Breast epithelium (tissue), 4 donors: Measurements from ENCODE around the gene CD244. TPM values are rescaled to one million over a fixed set of nuclear protein-coding genes. Genes with fewer than 3 reads are reported as not detected.

ENCODE experiments used
- DNase-seq, 2 donors: peaks; one replicate each; pipeline ENCODE4 v3.0.0-alpha.2; 2019; ENCODE audit warnings: low spot score in 2 of 2
- H3K27ac ChIP-seq, 2 donors: fragments of 200-600 bp; sonication (generic) in 1 of 2; one replicate each; pipeline ENCODE4 v1.5.1; 2016 to 2019; ENCODE audit warnings: mild to moderate bottlenecking in 1 of 2
- H3K27me3 ChIP-seq, 2 donors: fragments of 200-600 bp; sonication (generic) in 1 of 2; one replicate each; pipeline versions ENCODE4 v1.5.1 to v1.6.0; 2017 to 2019; ENCODE audit warnings: control low read depth in 1 of 2, mild to moderate bottlenecking in 1 of 2
- H3K36me3 ChIP-seq: fragments of 200-600 bp; one replicate; pipeline ENCODE4 v1.5.1; 2019
- H3K4me1 ChIP-seq, 2 donors: fragments of 200-600 bp; sonication (generic); one replicate each; pipeline ENCODE4 v1.5.1; 2016 to 2019; ENCODE audit warnings: control low read depth in 1 of 2
- H3K4me3 ChIP-seq, 3 donors: fragments of 200-600 bp; sonication (generic); 1 replicate in 2 of 3; 2 replicates in 1 of 3; pipeline ENCODE4 v1.5.1; 2016 to 2019; ENCODE audit warnings: mild to moderate bottlenecking in 3 of 3, moderate library complexity in 2 of 3
- H3K9me3 ChIP-seq, 2 donors: fragments of 200-600 bp; sonication (generic) in 1 of 2; one replicate each; pipeline ENCODE4 v1.5.1; 2016 to 2019; ENCODE audit warnings: control low read depth in 1 of 2
- CTCF ChIP-seq, 3 donors: fragments of 450-650 bp; IDR thresholded peaks; one replicate each; pipeline ENCODE4 v1.5.1; 2016 to 2017; ENCODE audit warnings: antibody characterized with exemption in 3 of 3, mild to moderate bottlenecking in 3 of 3, moderate library complexity in 3 of 3
- POLR2A ChIP-seq: fragments of 450-650 bp; IDR thresholded peaks from one replicate; pipeline ENCODE4 v1.6.1; 2016; ENCODE audit warnings: antibody characterized with exemption, mild to moderate bottlenecking, moderate library complexity
- POLR2AphosphoS5 ChIP-seq, 3 donors: sonication (generic); formaldehyde crosslinking; IDR thresholded peaks; one replicate each; pipeline ENCODE4 v1.6.1; 2017; ENCODE audit warnings: antibody characterized with exemption in 3 of 3
- intact Hi-C: fragments of 100-400 bp; cut with DNase I; formaldehyde crosslinking; loops from one replicate; pipeline ENCODE4 v1.15.1; 2023; ENCODE audit warnings: low total_unique reads
- total RNA-seq, 3 donors: library from RNA; depleted of rRNA; stranded (reverse); fragments of >200 nt; gene quantifications; one replicate each; pipeline ENCODE4 v1.1.0, GENCODE V29; 2016

CD244 gene
- total RNA-seq, 3 donors from 2014 or later = 0.64 to 1.6 (median 0.66) TPM

GRCh38 chr1:160838888-160839287, 23.8 kb downstream of the CD244 start:
- intact Hi-C loops = no loop called here
- H3K4me1 ChIP-seq = no peaks in the 10 kb centered on the region
- DNase-seq = no peak
- H3K9me3 ChIP-seq = no peaks in the 10 kb centered on the region
- no peak overlapping the region for H3K27ac ChIP-seq
- H3K4me3 ChIP-seq = no peak overlapping the region
- no peak for TF ChIP-seq POLR2A
- no peak for TF ChIP-seq POLR2AphosphoS5 (IDR thresholded peaks at IDR 0.05)
- TF ChIP-seq CTCF (IDR thresholded peaks at IDR 0.05) = no peak
- no peaks in the 10 kb centered on the region for H3K36me3 ChIP-seq
- no peaks in the 10 kb centered on the region for H3K27me3 ChIP-seq

GRCh38 chr1:160837558-160838205, 25.0 kb downstream of the CD244 start:
- Histone ChIP-seq H3K4me1 (no peaks in the 10 kb centered on the region), H3K4me3 (no peak overlapping the region), H3K27ac (peak overlapping the region; percentile 55 to 69), H3K36me3 (no peaks in the 10 kb centered on the region), H3K9me3 (no peaks in the 10 kb centered on the region), H3K27me3 (no peaks in the 10 kb centered on the region)
- intact Hi-C loops = no loop called here
- TF ChIP-seq POLR2A = no peak
- peak in 1 of 2 donors; percentile 53 for DNase-seq

GRCh38 chr1:160836981-160837557, 25.6 kb downstream of the CD244 start:
- DNase-seq = no peak
- Histone ChIP-seq H3K27ac (peak overlapping the region; percentile 55 to 69), H3K4me3 (no peak overlapping the region), H3K9me3 (no peaks in the 10 kb centered on the region), H3K4me1 (no peaks in the 10 kb centered on the region), H3K27me3 (no peaks in the 10 kb centered on the region), H3K36me3 (no peaks in the 10 kb centered on the region)
- TF ChIP-seq POLR2AphosphoS5 (IDR thresholded peaks at IDR 0.05) (no peak), CTCF (IDR thresholded peaks at IDR 0.05) (no peak), POLR2A (no peak)
- intact Hi-C loops = no loop called here

- H3K27ac ChIP-seq = peak overlapping the region in 1 of 2 donors; percentile 26
Measured at GRCh38 chr1:160836561-160836960, 26.1 kb downstream of the CD244 start.

GRCh38 chr1:160835751-160836150, 26.9 kb downstream of the CD244 start:
- no peak overlapping the region for H3K27ac ChIP-seq
- no peaks in the 10 kb centered on the region for H3K36me3 ChIP-seq
- no peak overlapping the region for H3K4me3 ChIP-seq
- no peaks in the 10 kb centered on the region for H3K4me1 ChIP-seq
- intact Hi-C loops = no loop called here
- no peaks in the 10 kb centered on the region for H3K27me3 ChIP-seq
- no peak for DNase-seq
- TF ChIP-seq CTCF (IDR thresholded peaks at IDR 0.05) (no peak), POLR2A (no peak), POLR2AphosphoS5 (IDR thresholded peaks at IDR 0.05) (no peak)
- H3K9me3 ChIP-seq = no peaks in the 10 kb centered on the region

More at GRCh38 chr1:160836561-160836960, 26.1 kb downstream of the CD244 start:
- intact Hi-C loops = no loop called here
- no peak for DNase-seq
- TF ChIP-seq CTCF (IDR thresholded peaks at IDR 0.05) = no peak
- no peak for TF ChIP-seq POLR2A
- no peak for TF ChIP-seq POLR2AphosphoS5 (IDR thresholded peaks at IDR 0.05)
- Histone ChIP-seq H3K4me3 (no peak overlapping the region), H3K27me3 (no peaks in the 10 kb centered on the region), H3K36me3 (no peaks in the 10 kb centered on the region), H3K4me1 (no peaks in the 10 kb centered on the region), H3K9me3 (no peaks in the 10 kb centered on the region)
